H9 (cell line): ENCODE data around the gene TMC1. TPM values are rescaled to one million over a fixed set of nuclear protein-coding genes. Genes with fewer than 3 reads are reported as not detected.

ENCODE experiments used
- DNase-seq: peaks from one replicate; pipeline ENCODE4 v3.0.0-alpha.2; 2017
- H2AFZ ChIP-seq: one replicate; pipeline ENCODE4 v1.6.1; 2013; ENCODE audit warnings: mild to moderate bottlenecking, low read length, control low read depth, moderate library complexity
- H2AK5ac ChIP-seq: 2 replicates; pipeline ENCODE4 v1.6.1; 2013; ENCODE audit warnings: low read length, control low read depth, mixed read lengths; ENCODE audit not compliant: insufficient read length
- H2BK120ac ChIP-seq: one replicate; pipeline ENCODE4 v1.6.1; 2013; ENCODE audit warnings: low read depth, mild to moderate bottlenecking, low read length, control low read depth, inconsistent platforms; ENCODE audit not compliant: poor library complexity, severe bottlenecking
- H2BK12ac ChIP-seq: 2 replicates; pipeline ENCODE4 v1.6.1; 2013; ENCODE audit warnings: low read length, control low read depth, mixed read lengths, low read depth; ENCODE audit not compliant: insufficient read length
- H2BK15ac ChIP-seq: 2 replicates; pipeline ENCODE4 v1.6.1; 2013; ENCODE audit warnings: low read depth, low read length, control low read depth
- H2BK20ac ChIP-seq: one replicate; pipeline ENCODE4 v1.6.1; 2013; ENCODE audit warnings: low read depth, mild to moderate bottlenecking, low read length, control low read depth, inconsistent platforms; ENCODE audit not compliant: poor library complexity, severe bottlenecking
- H2BK5ac ChIP-seq: 2 replicates; pipeline ENCODE4 v1.6.1; 2013; ENCODE audit warnings: low read length, control low read depth, mixed read lengths; ENCODE audit not compliant: insufficient read length
- H3K14ac ChIP-seq: 2 replicates; pipeline ENCODE4 v1.6.1; 2013; ENCODE audit warnings: low read length, control low read depth; ENCODE audit not compliant: insufficient read depth
- H3K18ac ChIP-seq: 2 replicates; pipeline ENCODE4 v1.6.1; 2013; ENCODE audit warnings: low read depth, mild to moderate bottlenecking, mixed read lengths, low read length, control low read depth; ENCODE audit not compliant: insufficient read length
- H3K23ac ChIP-seq: 2 replicates; pipeline ENCODE4 v1.6.1; 2013; ENCODE audit warnings: low read length, control low read depth, mixed read lengths, low read depth; ENCODE audit not compliant: insufficient read length
- H3K23me2 ChIP-seq: 2 replicates; pipeline ENCODE4 v1.6.1; 2013; ENCODE audit warnings: low read depth, mild to moderate bottlenecking, mixed read lengths, low read length, control low read depth; ENCODE audit not compliant: insufficient read length, poor library complexity, severe bottlenecking
- H3K27ac ChIP-seq: 2 replicates; pipeline ENCODE4 v1.5.1; 2013; ENCODE audit warnings: low read length, control low read depth, mixed read lengths, low read depth; ENCODE audit not compliant: insufficient read length
- H3K27me3 ChIP-seq: 2 replicates; pipeline ENCODE4 v1.6.1; 2013; ENCODE audit warnings: low read length, control low read depth, inconsistent platforms; ENCODE audit not compliant: insufficient read depth
- H3K4ac ChIP-seq: 2 replicates; pipeline ENCODE4 v1.6.1; 2013; ENCODE audit warnings: low read depth, mild to moderate bottlenecking, control low read depth, inconsistent platforms, low read length, moderate library complexity
- H3K4me1 ChIP-seq: 2 replicates; pipeline ENCODE4 v1.6.1; 2013; ENCODE audit warnings: low read length, control low read depth, inconsistent platforms; ENCODE audit not compliant: insufficient read depth
- H3K4me2 ChIP-seq: 2 replicates; pipeline ENCODE4 v1.6.1; 2013; ENCODE audit warnings: low read length, control low read depth, mixed read lengths; ENCODE audit not compliant: insufficient read length, insufficient read depth
- H3K56ac ChIP-seq: 2 replicates; pipeline ENCODE4 v1.6.1; 2013; ENCODE audit warnings: low read depth, mild to moderate bottlenecking, mixed read lengths, low read length, control low read depth; ENCODE audit not compliant: insufficient read length
- H3K79me1 ChIP-seq: 2 replicates; pipeline ENCODE4 v1.6.1; 2013; ENCODE audit warnings: low read depth, mild to moderate bottlenecking, moderate library complexity, low read length, control low read depth, inconsistent platforms; ENCODE audit not compliant: insufficient read depth, poor library complexity, severe bottlenecking
- H3K79me2 ChIP-seq: 2 replicates; pipeline ENCODE4 v1.6.1; 2013; ENCODE audit warnings: low read length, control low read depth, inconsistent platforms; ENCODE audit not compliant: insufficient read depth
- H3K9ac ChIP-seq: 2 replicates; pipeline ENCODE4 v1.6.1; 2013; ENCODE audit warnings: low read length, control low read depth, mixed read lengths; ENCODE audit not compliant: insufficient read length; ENCODE audit errors: extremely low read depth
- H3K9me3 ChIP-seq: one replicate; pipeline ENCODE4 v1.6.1; 2013; ENCODE audit warnings: low read depth, low read length, inconsistent platforms; ENCODE audit not compliant: control insufficient read depth
- H3T11ph ChIP-seq: one replicate; pipeline ENCODE4 v1.6.1; 2013; ENCODE audit warnings: mild to moderate bottlenecking, low read length, control low read depth, inconsistent platforms
- H4K20me1 ChIP-seq: one replicate; pipeline ENCODE4 v1.6.1; 2013; ENCODE audit not compliant: control insufficient read depth, insufficient read length, insufficient read depth
- H4K5ac ChIP-seq: 2 replicates; pipeline ENCODE4 v1.6.1; 2013; ENCODE audit warnings: low read depth, mild to moderate bottlenecking, mixed read lengths, low read length, control low read depth; ENCODE audit not compliant: insufficient read length
- H4K8ac ChIP-seq: replicated peaks from 2 replicates; pipeline ENCODE4 v1.6.1; 2013; ENCODE audit warnings: low read length, control low read depth, mixed read lengths, low read depth; ENCODE audit not compliant: insufficient read length
- H4K91ac ChIP-seq: 2 replicates; pipeline ENCODE4 v1.6.1; 2013; ENCODE audit warnings: low read depth, mild to moderate bottlenecking, moderate library complexity, mixed read lengths, low read length, control low read depth; ENCODE audit not compliant: insufficient read length
- H3K27ac Mint-ChIP-seq, 3 experiments: 2 replicates in 2 of 3; 3 replicates in 1 of 3; pipeline ENCODE4 v1.8.0; 2020 to 2021; ENCODE audit warnings: mixed read lengths in 3 of 3, mild to moderate bottlenecking in 1 of 3, moderate library complexity in 1 of 3
- H3K27me3 Mint-ChIP-seq: 2 replicates; pipeline ENCODE4 v1.8.0; 2021; ENCODE audit warnings: low read depth, mild to moderate bottlenecking, moderate library complexity, mixed read lengths
- H3K36me3 Mint-ChIP-seq, 3 experiments: 2 replicates in 2 of 3; 3 replicates in 1 of 3; pipeline ENCODE4 v1.8.0; 2020 to 2021; ENCODE audit warnings: low read depth in 3 of 3, mixed read lengths in 3 of 3; ENCODE audit not compliant: insufficient read depth in 1 of 3
- H3K4me1 Mint-ChIP-seq, 2 experiments: 2 replicates each; pipeline ENCODE4 v1.8.0; 2020; ENCODE audit warnings: mixed read lengths in 2 of 2
- H3K4me3 Mint-ChIP-seq, 2 experiments: 2 replicates in 1 of 2; 3 replicates in 1 of 2; pipeline ENCODE4 v1.8.0; 2020 to 2021; ENCODE audit warnings: mild to moderate bottlenecking in 2 of 2, mixed read lengths in 2 of 2, moderate library complexity in 1 of 2
- H3K9me3 Mint-ChIP-seq, 2 experiments: 2 replicates in 1 of 2; 3 replicates in 1 of 2; pipeline ENCODE4 v1.8.0; 2020; ENCODE audit warnings: mild to moderate bottlenecking in 2 of 2, mixed read lengths in 2 of 2, moderate library complexity in 1 of 2
- WGBS: extraction: QIAGEN DNeasy Blood & Tissue Kit; methylation state at CpG from one replicate; pipeline ENCODE4 v1.1.7; 2013; ENCODE audit warnings: missing lambda C conversion rate, low lambda C conversion rate, mixed read lengths; ENCODE audit not compliant: insufficient read length; ENCODE audit errors: extremely low coverage; 5-methylcytosine and 5-hydroxymethylcytosine counted together
- total RNA-seq: library from RNA; stranded (reverse); gene quantifications from 2 replicates; pipeline ENCODE4 v1.2.1, GENCODE V29; 2021
- TF ChIP-seq, protein P1 (sequence below): fragments of 200-600 bp; sonication (generic); conservative IDR thresholded peaks from 3 replicates; pipeline ENCODE4 v1.8.0; 2021; ENCODE audit warnings: antibody characterized with exemption, mild to moderate bottlenecking

TMC1 gene
- total RNA-seq, 1 experiment from 2014 or later: 2.4 TPM

DNA sequence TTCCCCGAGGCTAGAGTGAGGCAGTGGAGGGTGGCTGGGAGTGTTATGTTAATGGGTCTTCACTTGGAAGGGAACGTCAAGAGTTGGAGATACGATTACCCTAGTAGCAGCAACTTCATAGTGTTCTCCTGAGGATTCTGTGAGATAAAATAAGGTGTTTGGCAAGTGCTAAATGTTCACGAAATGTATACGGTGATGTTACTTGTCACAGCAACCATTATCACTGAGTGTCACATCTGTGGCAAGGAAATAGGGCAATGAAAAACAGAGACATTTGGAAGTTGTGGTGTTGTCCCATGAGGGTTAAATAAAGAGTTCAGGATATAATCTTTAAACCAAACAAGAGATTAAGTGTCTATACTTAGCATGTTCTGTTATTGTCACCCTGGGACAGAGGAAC is 248.1 kb downstream of the TMC1 start:
- DNase-seq: no peak
- Histone ChIP-seq H3K56ac (no peak overlapping the region), H3K23me2 (no peaks in the 10 kb centered on the region), H2AFZ (no peak overlapping the region), H3K9me3 (no peaks in the 10 kb centered on the region), H3K4me1 (no peaks in the 10 kb centered on the region), H2BK120ac (no peak overlapping the region), H4K5ac (no peak overlapping the region), H2BK15ac (no peak overlapping the region), H2BK20ac (no peak overlapping the region), H4K20me1 (no peaks in the 10 kb centered on the region), H3K4me2 (no peak overlapping the region), H4K91ac (no peak overlapping the region), H2AK5ac (no peak overlapping the region), H3K14ac (no peak overlapping the region), H3K4ac (no peak overlapping the region), H3K27me3 (no peaks in the 10 kb centered on the region), H3K18ac (no peak overlapping the region), H3K27ac (no peak overlapping the region), H3T11ph (no peak overlapping the region), H3K9ac (no peak overlapping the region), H3K79me2 (no peaks in the 10 kb centered on the region), H2BK12ac (no peak overlapping the region), H3K23ac (no peak overlapping the region), H4K8ac (no peak overlapping the region), H2BK5ac (no peak overlapping the region), H3K79me1 (no peaks in the 10 kb centered on the region)
- Mint-ChIP-seq H3K27me3 (no peaks in the 10 kb centered on the region), H3K9me3 (no peaks in the 10 kb centered on the region), H3K27ac (no peak overlapping the region), H3K4me1 (peaks cover 0 to 13% of the 10 kb centered on the region in 2 experiments; a peak in 2 of 4 replicates), H3K36me3 (no peaks in the 10 kb centered on the region), H3K4me3 (no peak overlapping the region)
- WGBS: no CpG with 5 or more reads among the region's 5 CpGs
- TF ChIP-seq, protein P1, sequence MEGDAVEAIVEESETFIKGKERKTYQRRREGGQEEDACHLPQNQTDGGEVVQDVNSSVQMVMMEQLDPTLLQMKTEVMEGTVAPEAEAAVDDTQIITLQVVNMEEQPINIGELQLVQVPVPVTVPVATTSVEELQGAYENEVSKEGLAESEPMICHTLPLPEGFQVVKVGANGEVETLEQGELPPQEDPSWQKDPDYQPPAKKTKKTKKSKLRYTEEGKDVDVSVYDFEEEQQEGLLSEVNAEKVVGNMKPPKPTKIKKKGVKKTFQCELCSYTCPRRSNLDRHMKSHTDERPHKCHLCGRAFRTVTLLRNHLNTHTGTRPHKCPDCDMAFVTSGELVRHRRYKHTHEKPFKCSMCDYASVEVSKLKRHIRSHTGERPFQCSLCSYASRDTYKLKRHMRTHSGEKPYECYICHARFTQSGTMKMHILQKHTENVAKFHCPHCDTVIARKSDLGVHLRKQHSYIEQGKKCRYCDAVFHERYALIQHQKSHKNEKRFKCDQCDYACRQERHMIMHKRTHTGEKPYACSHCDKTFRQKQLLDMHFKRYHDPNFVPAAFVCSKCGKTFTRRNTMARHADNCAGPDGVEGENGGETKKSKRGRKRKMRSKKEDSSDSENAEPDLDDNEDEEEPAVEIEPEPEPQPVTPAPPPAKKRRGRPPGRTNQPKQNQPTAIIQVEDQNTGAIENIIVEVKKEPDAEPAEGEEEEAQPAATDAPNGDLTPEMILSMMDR: no peak
